Uterus (tissue), 4 donors: ENCODE measurements around the gene CFAP74. TPM values are rescaled to one million over a fixed set of nuclear protein-coding genes. Genes with fewer than 3 reads are reported as not detected.
"Not testable (repeated sequence)": the region's sequence is repeated elsewhere in the genome, so short reads cannot be mapped to it uniquely, and the experiment has no call there.

ENCODE experiments used
- DNase-seq, 2 donors: peaks; one replicate each; pipeline ENCODE4 v3.0.0-alpha.2; 2019 to 2020
- H3K27ac ChIP-seq, 2 donors: fragments of 200-600 bp; sonication (generic); 1 replicate in 1 of 2; 2 replicates in 1 of 2; pipeline ENCODE4 v1.5.1; 2016 to 2018
- H3K27me3 ChIP-seq, 2 donors: fragments of 200-600 bp; sonication (generic); one replicate each; pipeline ENCODE4 v1.5.1; 2018 to 2019; ENCODE audit warnings: control low read depth in 1 of 2
- H3K36me3 ChIP-seq, 2 donors: fragments of 200-600 bp; sonication (generic); one replicate each; pipeline ENCODE4 v1.5.1; 2019; ENCODE audit warnings: control low read depth in 1 of 2
- H3K4me1 ChIP-seq, 2 donors: fragments of 200-600 bp; sonication (generic); one replicate each; pipeline ENCODE4 v1.5.1; 2018 to 2019; ENCODE audit warnings: control low read depth in 1 of 2
- H3K4me3 ChIP-seq, 2 donors: fragments of 200-600 bp; sonication (generic); 1 replicate in 1 of 2; 2 replicates in 1 of 2; pipeline ENCODE4 v1.5.1; 2018 to 2019; ENCODE audit warnings: mild to moderate bottlenecking in 1 of 2
- H3K9me3 ChIP-seq, 2 donors: fragments of 200-600 bp; sonication (generic); one replicate each; pipeline ENCODE4 v1.5.1; 2019; ENCODE audit warnings: control low read depth in 1 of 2
- POLR2A ChIP-seq, 2 donors: fragments of 450-650 bp; IDR thresholded peaks; one replicate each; pipeline ENCODE4 v1.6.1; 2016; ENCODE audit warnings: antibody characterized with exemption in 2 of 2, mild to moderate bottlenecking in 1 of 2, moderate library complexity in 1 of 2
- intact Hi-C: fragments of 100-400 bp; cut with DNase I; formaldehyde crosslinking; loops from one replicate; pipeline ENCODE4 v1.15.1; 2023; ENCODE audit warnings: low total_unique reads
- total RNA-seq, 4 donors: library from RNA; depleted of rRNA in 3 of 4; stranded (reverse); fragments of >200 nt in 3 of 4; gene quantifications; one replicate each; pipeline versions ENCODE4 v1.1.0 to v1.2.4, GENCODE V29; 2014 to 2023
- TF ChIP-seq, protein P1 (sequence below), 4 experiments: fragments of 200-600 bp in 2 of 4; fragments of 450-650 bp in 2 of 4; sonication (generic) in 2 of 4; IDR thresholded peaks; one replicate each; pipeline ENCODE4 v1.5.1; 2016 to 2019; ENCODE audit warnings: antibody characterized with exemption in 4 of 4, mild to moderate bottlenecking in 2 of 4, moderate library complexity in 1 of 4
- donor health status: DM: yes; HTN: yes; CAD: no.

CFAP74 gene
- total RNA-seq, 4 donors from 2014 or later = 0.64 to 1.0 TPM; not detected in 2

DNA sequence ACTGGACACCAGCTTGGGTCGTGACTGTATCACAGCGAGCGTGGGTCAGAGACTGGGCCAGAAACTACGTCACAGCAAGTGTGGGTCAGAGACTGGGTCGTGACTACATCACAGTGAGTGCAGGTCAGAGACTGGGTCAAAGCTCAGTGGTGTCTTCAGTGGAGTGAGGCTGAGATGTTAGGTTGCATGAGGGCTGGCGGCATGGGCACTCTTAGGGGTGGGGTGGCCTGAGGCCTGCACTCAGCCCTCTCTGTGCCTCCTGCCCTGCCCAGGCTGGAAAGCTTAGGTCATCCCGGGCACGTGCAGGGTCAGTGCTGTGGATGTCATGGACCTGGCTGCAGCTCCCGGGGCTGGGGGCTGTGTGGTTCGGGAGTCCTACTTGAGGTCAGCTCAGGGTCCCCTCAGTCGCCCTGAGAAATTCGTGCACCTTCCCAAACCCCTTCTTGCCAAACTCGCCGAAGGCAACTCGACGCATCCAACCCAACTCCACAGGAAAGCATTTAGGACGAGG lies 19.0 kb downstream of the CFAP74 start:
- intact Hi-C loops = no loop called here
- TF ChIP-seq, protein P1, sequence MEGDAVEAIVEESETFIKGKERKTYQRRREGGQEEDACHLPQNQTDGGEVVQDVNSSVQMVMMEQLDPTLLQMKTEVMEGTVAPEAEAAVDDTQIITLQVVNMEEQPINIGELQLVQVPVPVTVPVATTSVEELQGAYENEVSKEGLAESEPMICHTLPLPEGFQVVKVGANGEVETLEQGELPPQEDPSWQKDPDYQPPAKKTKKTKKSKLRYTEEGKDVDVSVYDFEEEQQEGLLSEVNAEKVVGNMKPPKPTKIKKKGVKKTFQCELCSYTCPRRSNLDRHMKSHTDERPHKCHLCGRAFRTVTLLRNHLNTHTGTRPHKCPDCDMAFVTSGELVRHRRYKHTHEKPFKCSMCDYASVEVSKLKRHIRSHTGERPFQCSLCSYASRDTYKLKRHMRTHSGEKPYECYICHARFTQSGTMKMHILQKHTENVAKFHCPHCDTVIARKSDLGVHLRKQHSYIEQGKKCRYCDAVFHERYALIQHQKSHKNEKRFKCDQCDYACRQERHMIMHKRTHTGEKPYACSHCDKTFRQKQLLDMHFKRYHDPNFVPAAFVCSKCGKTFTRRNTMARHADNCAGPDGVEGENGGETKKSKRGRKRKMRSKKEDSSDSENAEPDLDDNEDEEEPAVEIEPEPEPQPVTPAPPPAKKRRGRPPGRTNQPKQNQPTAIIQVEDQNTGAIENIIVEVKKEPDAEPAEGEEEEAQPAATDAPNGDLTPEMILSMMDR (IDR thresholded peaks at IDR 0.05) = no peak
- no peak for TF ChIP-seq POLR2A (IDR thresholded peaks at IDR 0.05)

DNA sequence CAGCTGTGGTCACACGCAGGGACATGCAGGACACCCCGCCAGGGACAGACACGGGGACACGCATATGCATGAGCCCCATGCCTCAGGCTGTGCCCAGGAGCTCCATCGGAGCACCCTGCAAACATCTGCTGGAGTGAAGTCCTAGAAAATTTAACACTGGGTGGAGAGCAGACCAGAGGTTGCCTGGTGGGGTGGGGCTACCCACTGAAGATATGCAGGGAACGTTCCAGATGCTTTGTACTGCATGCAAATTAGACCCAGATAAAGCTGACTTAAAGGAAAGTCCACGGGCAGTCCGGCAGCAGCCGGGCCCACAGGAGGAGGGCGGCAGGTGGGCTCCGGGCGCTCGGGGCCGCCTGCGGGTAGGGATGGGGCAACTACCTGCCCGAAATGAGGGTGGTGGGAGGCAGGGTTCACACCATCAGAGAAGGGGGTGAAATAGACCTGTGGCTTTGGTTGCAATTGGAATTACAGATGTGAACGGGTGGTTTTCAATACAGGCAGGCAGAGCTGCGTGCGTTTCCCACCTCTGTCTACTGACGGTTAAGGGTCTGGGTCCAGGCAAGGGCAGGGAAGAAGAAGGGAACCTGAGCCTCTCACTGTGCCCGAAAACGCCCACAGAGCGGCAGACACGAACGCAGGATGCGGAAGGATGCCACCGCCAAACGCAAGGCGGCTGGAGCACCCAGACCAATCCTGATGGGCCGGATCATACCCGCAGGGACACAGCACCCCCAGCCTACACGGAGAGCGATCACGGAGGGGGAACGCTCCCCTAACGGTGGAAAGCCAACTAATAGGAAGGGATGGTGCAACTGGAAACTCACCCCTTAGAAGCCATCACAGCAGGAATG lies 21.0 kb downstream of the CFAP74 start:
- TF ChIP-seq POLR2A (IDR thresholded peaks at IDR 0.05) = no peak
- TF ChIP-seq, protein P1 (IDR thresholded peaks at IDR 0.05) = no peak
- Histone ChIP-seq H3K9me3 (no peaks in the 10 kb centered on the region), H3K27ac (no peak overlapping the region), H3K4me1 (no peaks in the 10 kb centered on the region), H3K27me3 (no peaks in the 10 kb centered on the region), H3K36me3 (no peaks in the 10 kb centered on the region), H3K4me3 (no peak overlapping the region)
- intact Hi-C loops = no loop called here
- no peak for DNase-seq

More for the DNA sequence above, 19.0 kb downstream of the CFAP74 start:
- no peaks in the 10 kb centered on the region for H3K27me3 ChIP-seq
- H3K4me3 ChIP-seq = no peak overlapping the region
- no peaks in the 10 kb centered on the region for H3K9me3 ChIP-seq
- no peaks in the 10 kb centered on the region for H3K36me3 ChIP-seq
- no peak for DNase-seq
- H3K27ac ChIP-seq = no peak overlapping the region
- no peaks in the 10 kb centered on the region for H3K4me1 ChIP-seq

DNA sequence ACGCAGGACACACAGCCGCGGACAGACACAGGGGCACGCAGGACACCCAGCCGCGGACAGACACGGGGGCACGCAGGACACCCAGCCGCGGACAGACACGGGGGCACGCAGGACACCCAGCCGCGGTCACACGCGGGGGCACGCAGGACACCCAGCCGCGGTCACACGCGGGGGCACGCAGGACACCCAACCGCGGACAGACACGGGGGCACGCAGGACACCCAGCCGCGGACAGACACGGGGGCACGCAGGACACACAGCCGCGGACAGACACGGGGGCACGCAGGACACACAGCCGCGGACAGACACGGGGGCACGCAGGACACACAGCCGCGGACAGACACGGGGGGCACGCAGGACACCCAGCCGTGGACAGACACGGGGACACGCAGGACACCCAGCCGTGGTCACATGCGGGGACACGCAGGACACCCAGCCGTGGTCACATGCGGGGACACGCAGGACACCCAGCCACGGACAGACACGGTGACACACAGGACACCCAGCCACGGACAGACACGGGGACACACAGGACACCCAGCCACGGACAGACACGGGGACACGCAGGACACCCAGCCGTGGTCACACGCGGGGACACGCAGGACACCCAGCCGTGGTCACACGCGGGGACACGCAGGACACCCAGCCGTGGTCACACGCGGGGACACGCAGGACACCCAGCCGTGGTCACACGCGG lies 21.8 kb downstream of the CFAP74 start:
- H3K27me3 ChIP-seq, H3K9me3 ChIP-seq, DNase-seq, H3K4me1 ChIP-seq, intact Hi-C loops, H3K36me3 ChIP-seq, H3K27ac ChIP-seq, H3K4me3 ChIP-seq: not testable (repeated sequence)

DNA sequence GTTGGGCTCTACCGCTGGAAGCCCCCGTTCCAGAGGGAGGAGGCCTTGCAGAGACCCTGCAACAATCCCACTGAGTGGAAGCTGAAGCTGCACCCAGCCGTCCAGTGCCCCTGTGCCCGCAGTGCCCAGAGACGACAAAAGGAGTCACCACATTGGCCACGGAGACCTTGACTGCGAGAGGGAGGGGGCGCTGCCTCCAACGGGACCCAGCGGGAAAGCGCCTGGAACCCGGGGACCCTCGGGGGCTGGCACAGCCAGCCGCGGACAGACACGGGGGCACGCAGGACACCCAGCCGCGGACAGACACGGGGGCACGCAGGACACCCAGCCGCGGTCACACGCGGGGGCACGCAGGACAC lies 22.5 kb downstream of the CFAP74 start:
- intact Hi-C loops = no loop called here

DNA sequence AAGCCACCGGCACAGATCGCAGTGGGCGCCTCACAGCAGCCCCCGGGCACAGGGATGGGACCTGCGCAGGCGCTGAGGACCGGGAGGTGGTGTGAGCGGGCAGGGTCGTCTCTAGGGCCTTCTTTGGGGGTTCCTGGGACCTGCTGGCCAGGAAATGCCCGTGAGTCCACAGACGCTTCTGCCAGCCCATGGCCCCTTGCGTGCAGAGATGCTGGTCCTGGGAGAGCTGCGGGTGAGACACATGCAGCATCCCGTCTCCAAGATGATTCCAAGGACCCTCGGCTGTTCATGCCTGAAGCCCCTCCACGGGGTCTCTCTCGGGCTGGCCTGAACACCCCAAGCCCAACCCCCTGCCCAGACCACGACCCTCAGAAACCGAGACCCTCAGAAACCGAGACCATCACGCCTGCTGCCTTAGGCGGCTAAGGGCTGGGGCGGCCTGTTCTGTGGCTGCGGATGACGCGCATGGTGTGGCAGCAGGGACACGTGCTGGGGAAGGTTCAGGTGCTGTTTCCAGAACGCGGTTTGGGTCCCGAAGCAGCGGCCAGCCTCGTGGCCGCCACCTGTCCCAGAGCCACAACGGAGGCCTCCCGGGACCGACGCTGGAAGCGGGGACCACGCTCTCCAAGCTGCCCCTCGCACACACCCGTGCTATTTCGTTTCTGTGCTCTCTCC lies 23.0 kb downstream of the CFAP74 start:
- DNase-seq = no peak
- Histone ChIP-seq H3K4me1 (no peaks in the 10 kb centered on the region), H3K27me3 (no peaks in the 10 kb centered on the region), H3K27ac (no peak overlapping the region), H3K4me3 (no peak overlapping the region), H3K36me3 (no peaks in the 10 kb centered on the region), H3K9me3 (no peaks in the 10 kb centered on the region)
- intact Hi-C loops = no loop called here
- TF ChIP-seq POLR2A (IDR thresholded peaks at IDR 0.05) = no peak
- TF ChIP-seq, protein P1 (IDR thresholded peaks at IDR 0.05) = no peak

More for the DNA sequence above, 22.5 kb downstream of the CFAP74 start:
- no peaks in the 10 kb centered on the region for H3K36me3 ChIP-seq
- TF ChIP-seq POLR2A (IDR thresholded peaks at IDR 0.05) = no peak
- TF ChIP-seq, protein P1 (IDR thresholded peaks at IDR 0.05) = no peak
- H3K27ac ChIP-seq = no peak overlapping the region
- H3K4me3 ChIP-seq = no peak overlapping the region
- H3K9me3 ChIP-seq = no peaks in the 10 kb centered on the region
- no peaks in the 10 kb centered on the region for H3K27me3 ChIP-seq
- H3K4me1 ChIP-seq = no peaks in the 10 kb centered on the region
- no peak for DNase-seq
